ENCODE data around the gene CLEC4E. TPM values are rescaled to one million over a fixed set of nuclear protein-coding genes. Genes with fewer than 3 reads are reported as not detected.

CLEC4E gene
- total RNA-seq, 2 experiments from 2014 or later: not detected

GRCh38 chr12:8493084-8493483 is 47.6 kb downstream of the CLEC4E start:
- no peak for TF ChIP-seq CTCF (IDR thresholded peaks at IDR 0.05)
- H3K36me3 ChIP-seq (ENCODE audit: insufficient read depth, low read length): no peaks in the 10 kb centered on the region
- no peak overlapping the region for H3K27ac ChIP-seq (ENCODE audit: low read depth in 1 of 2, low read length in 2 of 2)
- ChIA-PET CTCF (interaction anchor here (1.0 to 1.4 kb wide), 2 partner anchors 12 to 51 kb away, joined by 3 to 5 read pairs; no protein-coding TSS in a partner anchor), POLR2A (no interaction called here)
- ATAC-seq (ENCODE audit: poor library complexity) (peak; percentile 88), DNase-seq (peak in 5 of 14 experiments; percentile 20 to 75 (median 62))
- Mint-ChIP-seq H3K36me3 (ENCODE audit: low read depth) (no peaks in the 10 kb centered on the region), H3K27ac (peak overlapping the region; percentile 71), H3K27me3 (no peaks in the 10 kb centered on the region), H3K4me1 (ENCODE audit: low read depth) (peaks cover 24% of the 10 kb centered on the region), H3K9me3 (no peaks in the 10 kb centered on the region), H3K4me3 (no peak overlapping the region)
- intact Hi-C loops (cut with DNase I, micrococcal nuclease): no loop called here
- no peaks in the 10 kb centered on the region for H3K27me3 ChIP-seq (ENCODE audit: control insufficient read depth in 1 of 2, insufficient read depth in 2 of 2, low read length in 2 of 2)
- peaks cover 7% of the 10 kb centered on the region for H3K4me1 ChIP-seq (ENCODE audit: insufficient read depth, low read length)
- H3K4me3 ChIP-seq (ENCODE audit: low read length): no peak overlapping the region
- H3K9me3 ChIP-seq (ENCODE audit: control insufficient read depth in 1 of 2, insufficient read depth in 1 of 2, low read length in 2 of 2): no peaks in the 10 kb centered on the region

GRCh38 chr12:8491646-8492530 is 48.8 kb downstream of the CLEC4E start:
- intact Hi-C loops (cut with DNase I, micrococcal nuclease): no loop called here

More at GRCh38 chr12:8491646-8492530, 48.8 kb downstream of the CLEC4E start:
- Mint-ChIP-seq H3K4me1 (ENCODE audit: low read depth) (peaks cover 24% of the 10 kb centered on the region), H3K27ac (peak overlapping the region; percentile 71), H3K36me3 (ENCODE audit: low read depth) (no peaks in the 10 kb centered on the region), H3K4me3 (no peak overlapping the region), H3K9me3 (no peaks in the 10 kb centered on the region), H3K27me3 (no peaks in the 10 kb centered on the region)
- ChIA-PET CTCF (interaction anchor here (1.0 to 1.4 kb wide), 2 partner anchors 13 to 52 kb away, joined by 3 to 5 read pairs; no protein-coding TSS in a partner anchor), POLR2A (interaction anchor here (0.7 kb wide), 1 partner anchor 1377 kb away, joined by 3 read pairs; the partner anchor contains the start of gene CLEC2B)
- Histone ChIP-seq H3K9me3 (ENCODE audit: control insufficient read depth in 1 of 2, insufficient read depth in 1 of 2, low read length in 2 of 2) (no peaks in the 10 kb centered on the region), H3K4me3 (ENCODE audit: low read length) (no peak overlapping the region), H3K27me3 (ENCODE audit: control insufficient read depth in 1 of 2, insufficient read depth in 2 of 2, low read length in 2 of 2) (no peaks in the 10 kb centered on the region), H3K36me3 (ENCODE audit: insufficient read depth, low read length) (no peaks in the 10 kb centered on the region), H3K4me1 (ENCODE audit: insufficient read depth, low read length) (peaks cover 7% of the 10 kb centered on the region), H3K27ac (ENCODE audit: low read depth in 1 of 2, low read length in 2 of 2) (no peak overlapping the region)
- no peak for TF ChIP-seq CTCF (IDR thresholded peaks at IDR 0.05)
- DNase-seq (no peak), ATAC-seq (ENCODE audit: poor library complexity) (no peak)

Other genes with a start within 250 kb of the CLEC4E start
- gene CLEC6A, start 84.9 kb downstream of the CLEC4E start, total RNA-seq: not detected
- not detected for gene CLEC4D, start 27.4 kb downstream of the CLEC4E start, total RNA-seq
- not detected for gene AICDA, start 72.0 kb upstream of the CLEC4E start, total RNA-seq
- not detected for gene MFAP5, start 121.9 kb upstream of the CLEC4E start, total RNA-seq
- 10 to 100 TPM; 14.8 to 15.2 TPM for gene RIMKLB, start 157.1 kb upstream of the CLEC4E start, total RNA-seq

Data from CD4-positive, alpha-beta T cell (primary cell).